ENCODE measurements around the gene POC1A.

DNA sequence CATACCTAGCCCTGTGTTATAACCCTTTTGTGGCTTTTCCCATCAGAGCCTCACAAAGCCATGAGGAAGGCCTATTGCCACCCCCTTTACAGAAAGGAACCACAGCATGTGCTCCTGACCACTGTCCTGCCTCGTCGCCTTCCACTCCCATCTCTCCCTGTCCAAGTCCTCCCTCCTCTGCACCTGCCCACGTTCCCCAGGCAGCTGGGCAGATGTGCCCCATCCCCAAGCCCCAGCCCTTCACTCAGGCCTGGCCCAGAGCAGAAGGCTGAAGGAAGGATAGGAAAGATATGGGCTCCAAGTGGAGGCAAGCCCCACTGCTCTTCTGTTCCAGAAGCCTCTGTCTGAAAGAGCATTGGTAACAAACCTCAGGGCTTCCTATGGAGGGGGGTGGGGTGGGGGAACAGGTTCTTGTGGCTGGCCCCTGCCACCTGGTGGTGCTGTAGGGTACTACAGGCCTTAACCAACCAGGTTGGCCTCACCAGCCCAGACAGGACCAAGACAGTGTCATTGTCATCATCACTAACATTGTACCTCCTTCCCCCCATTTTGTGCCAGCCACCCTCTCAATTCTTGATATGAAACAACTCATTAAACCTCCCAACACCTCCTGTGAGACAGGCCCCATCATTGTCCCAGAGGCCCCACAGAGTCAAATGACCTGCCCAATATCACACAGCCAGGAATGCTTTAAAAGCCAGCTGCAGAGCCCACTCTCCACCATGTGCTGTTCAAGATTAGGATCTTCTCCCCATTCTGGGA, 10.0 kb downstream of the POC1A start:
- TF ChIP-seq, protein P1, sequence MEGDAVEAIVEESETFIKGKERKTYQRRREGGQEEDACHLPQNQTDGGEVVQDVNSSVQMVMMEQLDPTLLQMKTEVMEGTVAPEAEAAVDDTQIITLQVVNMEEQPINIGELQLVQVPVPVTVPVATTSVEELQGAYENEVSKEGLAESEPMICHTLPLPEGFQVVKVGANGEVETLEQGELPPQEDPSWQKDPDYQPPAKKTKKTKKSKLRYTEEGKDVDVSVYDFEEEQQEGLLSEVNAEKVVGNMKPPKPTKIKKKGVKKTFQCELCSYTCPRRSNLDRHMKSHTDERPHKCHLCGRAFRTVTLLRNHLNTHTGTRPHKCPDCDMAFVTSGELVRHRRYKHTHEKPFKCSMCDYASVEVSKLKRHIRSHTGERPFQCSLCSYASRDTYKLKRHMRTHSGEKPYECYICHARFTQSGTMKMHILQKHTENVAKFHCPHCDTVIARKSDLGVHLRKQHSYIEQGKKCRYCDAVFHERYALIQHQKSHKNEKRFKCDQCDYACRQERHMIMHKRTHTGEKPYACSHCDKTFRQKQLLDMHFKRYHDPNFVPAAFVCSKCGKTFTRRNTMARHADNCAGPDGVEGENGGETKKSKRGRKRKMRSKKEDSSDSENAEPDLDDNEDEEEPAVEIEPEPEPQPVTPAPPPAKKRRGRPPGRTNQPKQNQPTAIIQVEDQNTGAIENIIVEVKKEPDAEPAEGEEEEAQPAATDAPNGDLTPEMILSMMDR (optimal IDR thresholded peaks at IDR 0.05 in 1 of 3, IDR thresholded peaks at IDR 0.05 in 1 of 3, conservative IDR thresholded peaks at IDR 0.05 in 1 of 3; ENCODE audit: extremely low read depth in 1 of 3, insufficient read depth in 2 of 3, low read length in 3 of 3), result peak; percentile 91 to 98 (median 96)
- TF ChIP-seq EZH2 (IDR thresholded peaks at IDR 0.05; ENCODE audit: low read length), result no peak

Measured in keratinocyte (primary cell).